ENCODE results near the gene TMEM201. TPM values are rescaled to one million over a fixed set of nuclear protein-coding genes. Genes with fewer than 3 reads are reported as not detected.
A peak's percentile ranks its signal among the peaks of the same experiment; 100 is the strongest.

Gene TMEM201
- total and polyA plus RNA-seq, 2 of the 8 experiments (the other 6 are each of a cell fraction or from before 2014, with no cell fraction given) = 8.2 to 27.1 TPM

- H2BK15ac ChIP-seq (ENCODE audit: low read length) = no peak overlapping the region
- no peak overlapping the region for H3K23ac ChIP-seq (ENCODE audit: insufficient read length)
- H4K8ac ChIP-seq (ENCODE audit: extremely low read depth, insufficient read depth, low read length) = no peak overlapping the region; the same call in 1 of the 2 replicates
- no peak overlapping the region for H2BK12ac ChIP-seq (ENCODE audit: low read depth, low read length)
- ChIA-PET CTCF (ENCODE audit: partially characterized antibody) (interaction anchor here (0.6 to 6.1 kb wide), 13 partner anchors 9 to 340 kb away, joined by 3 to 44 read pairs (median 3); no protein-coding TSS in a partner anchor), POLR2A (ENCODE audit: partially characterized antibody) (interaction anchor here (0.8 to 2.0 kb wide), 9 partner anchors 10 to 170 kb away, joined by 3 to 4 read pairs (median 3); partner anchors contain the start of gene SLC25A33)
- H2AFZ ChIP-seq (ENCODE audit: low read length) = no peak overlapping the region
- H2BK5ac ChIP-seq (ENCODE audit: low read depth, low read length) = no peak overlapping the region
- no peak overlapping the region for H3K14ac ChIP-seq (ENCODE audit: insufficient read length)
- peaks cover 29 to 38% of the 10 kb centered on the region in 2 experiments for H4K20me1 ChIP-seq (replicated peaks in 1 of 2; ENCODE audit: control insufficient read depth in 1 of 2, insufficient read depth in 2 of 2, low read length in 2 of 2)
- H3K18ac ChIP-seq (ENCODE audit: extremely low read depth, low read length) = no peak overlapping the region
- H3K4me1 ChIP-seq (replicated peaks in 1 of 4; ENCODE audit: control insufficient read depth in 3 of 4, insufficient read depth in 4 of 4, low read length in 3 of 4) = peaks cover 0 to 40% (median 28%) of the 10 kb centered on the region in 4 experiments; a peak in 5 of 7 replicates
- H3K27ac ChIP-seq (ENCODE audit: low read depth, low read length) = no peak overlapping the region
- peak overlapping the region; percentile 60 to 82 (median 70) for H3K4me3 ChIP-seq (ENCODE audit: extremely low read depth in 1 of 4, insufficient read depth in 2 of 4, low read depth in 3 of 4, low read length in 4 of 4)
- FAIRE-seq (no peak), DNase-seq (ENCODE audit: low read depth in 1 of 2, low spot score in 2 of 2) (no peak)
- no peaks in the 10 kb centered on the region for H3K36me3 ChIP-seq (ENCODE audit: control insufficient read depth in 2 of 4, insufficient read depth in 4 of 4, low read length in 3 of 4)
- H3K27me3 ChIP-seq (replicated peaks in 1 of 4; ENCODE audit: control insufficient read depth in 3 of 4, extremely low read depth in 1 of 4, insufficient read depth in 3 of 4, low read length in 3 of 4) = no peaks in the 10 kb centered on the region
- no peak overlapping the region for H4K91ac ChIP-seq (replicated peaks; ENCODE audit: insufficient read length, low read length)
- no peaks in the 10 kb centered on the region for H3K9me3 ChIP-seq (ENCODE audit: insufficient read depth in 2 of 2, low read depth in 1 of 2, low read length in 1 of 2)
- H3K4me2 ChIP-seq (ENCODE audit: insufficient read depth in 1 of 2, low read depth in 2 of 2, low read length in 2 of 2) = peak overlapping the region; percentile 86 to 91
- no peak overlapping the region for H3K56ac ChIP-seq (replicated peaks; ENCODE audit: insufficient read length, low read depth, low read length)
- peaks cover 7% of the 10 kb centered on the region; the same call in 1 of the 2 replicates for H3K23me2 ChIP-seq (ENCODE audit: low read depth, low read length)
- H3K4ac ChIP-seq (replicated peaks; ENCODE audit: insufficient read length, low read depth, low read length) = no peak overlapping the region
- no peak overlapping the region for H2BK120ac ChIP-seq (replicated peaks; ENCODE audit: low read depth, low read length)
- no peak overlapping the region for H2BK20ac ChIP-seq (ENCODE audit: low read length)
- 42% methylated on average over 6 of the region's 6 CpGs; no CpG with 5 or more reads in 1 of the 2 experiments for WGBS, 2 experiments (ENCODE audit: extremely low coverage in 1 of 2, insufficient coverage in 1 of 2, insufficient read length in 1 of 2, insufficient replicate concordance in 2 of 2, low coverage in 1 of 2, low lambda C conversion rate in 2 of 2, missing lambda C conversion rate in 1 of 2)
- peaks cover 16% of the 10 kb centered on the region for H3K79me1 ChIP-seq (ENCODE audit: low read depth, low read length)
- H4K5ac ChIP-seq (ENCODE audit: insufficient read length, low read depth, low read length) = no peak overlapping the region
- peaks cover 11 to 55% of the 10 kb centered on the region in 2 experiments; a peak in 3 of 4 replicates for H3K79me2 ChIP-seq (ENCODE audit: control insufficient read depth in 1 of 2, insufficient read depth in 2 of 2, low read length in 2 of 2)
- H3K9ac ChIP-seq (replicated peaks in 1 of 4; ENCODE audit: extremely low read depth in 1 of 4, low read depth in 3 of 4, low read length in 3 of 4) = peak overlapping the region; percentile 16 to 54 (median 43); a peak in 4 of 7 replicates
- no peak overlapping the region for H2AK5ac ChIP-seq (ENCODE audit: low read depth, low read length)
- no peak for TF ChIP-seq ASH2L (IDR thresholded peaks at IDR 0.05; ENCODE audit: low read length)
- no peak for TF ChIP-seq SUZ12 (IDR thresholded peaks at IDR 0.05; ENCODE audit: low read length)
- no peak for TF ChIP-seq KDM1A (IDR thresholded peaks at IDR 0.05; ENCODE audit: borderline replicate concordance, low read length)
- no peak for TF ChIP-seq JUN (IDR thresholded peaks at IDR 0.05; ENCODE audit: low read depth, low read length)
- TF ChIP-seq POLR2AphosphoS5 (IDR thresholded peaks at IDR 0.05; ENCODE audit: low read depth, low read length) = no peak
- no peak for TF ChIP-seq SRF (IDR thresholded peaks at IDR 0.05; ENCODE audit: low read depth, low read length)
- TF ChIP-seq EGR1 (IDR thresholded peaks at IDR 0.05; ENCODE audit: borderline replicate concordance, low read depth, low read length) = no peak
- TF ChIP-seq CTCF (IDR thresholded peaks at IDR 0.05; ENCODE audit: control extremely low read depth in 1 of 3, insufficient read depth in 1 of 3, low read depth in 1 of 3, low read length in 3 of 3) = no peak
- TF ChIP-seq POLR2A (IDR thresholded peaks at IDR 0.05; ENCODE audit: control extremely low read depth in 1 of 2, low read depth in 2 of 2, low read length in 2 of 2) = no peak; a peak in 1 of 3 replicates
- TF ChIP-seq NANOG (IDR thresholded peaks at IDR 0.05; ENCODE audit: insufficient read depth, low read depth, low read length, poor library complexity, severe bottlenecking) = no peak
- no peak for TF ChIP-seq ATF3 (IDR thresholded peaks at IDR 0.05; ENCODE audit: insufficient read depth, low read depth, low read length)
These were observed 1.0 kb downstream of the TMEM201 start for GRCh38 chr1:9589719-9590157.
